GM23338 (cell line): ENCODE results near the gene PTPRN2. TPM values are rescaled to one million over a fixed set of nuclear protein-coding genes. Genes with fewer than 3 reads are reported as not detected.

Experiments
- ATAC-seq: fragments of 200-7000 bp; cut with Tn5 transposase; 3 replicates; pipeline ENCODE4 v1.9.1; 2020
- DNase-seq: peaks from one replicate; pipeline ENCODE4 v3.0.0-alpha.2; 2015; ENCODE audit warnings: low spot score
- H2AFZ ChIP-seq: fragments of 200-600 bp; sonication (generic); 2 replicates; pipeline ENCODE4 v1.8.0; 2016; ENCODE audit warnings: antibody characterized with exemption, mild to moderate bottlenecking, moderate library complexity
- H3F3A ChIP-seq: fragments of 200-600 bp; sonication (generic); replicated peaks from 2 replicates; pipeline ENCODE4 v1.8.0; 2017; ENCODE audit warnings: antibody characterized with exemption, mixed run types, low read depth
- H3K27ac ChIP-seq: fragments of 200-600 bp; sonication (generic); 2 replicates; pipeline ENCODE4 v1.6.1; 2016; ENCODE audit warnings: low read depth
- H3K27me3 ChIP-seq: fragments of 200-600 bp; sonication (generic); 2 replicates; pipeline ENCODE4 v1.8.0; 2016; ENCODE audit warnings: mild to moderate bottlenecking, mixed run types, moderate library complexity; ENCODE audit not compliant: insufficient read depth
- H3K36me3 ChIP-seq: fragments of 200-600 bp; sonication (generic); 2 replicates; pipeline ENCODE4 v1.8.0; 2016; ENCODE audit warnings: mild to moderate bottlenecking; ENCODE audit not compliant: insufficient read depth
- H3K4me1 ChIP-seq: fragments of 200-600 bp; sonication (generic); 2 replicates; pipeline ENCODE4 v1.8.0; 2016; ENCODE audit warnings: mild to moderate bottlenecking, moderate library complexity; ENCODE audit not compliant: insufficient read depth
- H3K4me2 ChIP-seq: fragments of 200-600 bp; sonication (generic); 2 replicates; pipeline ENCODE4 v1.7.1; 2017; ENCODE audit warnings: mixed run types
- H3K4me3 ChIP-seq: fragments of 200-600 bp; sonication (generic); 2 replicates; pipeline ENCODE4 v1.6.1; 2016; ENCODE audit warnings: mixed run types
- H3K79me2 ChIP-seq: fragments of 200-600 bp; sonication (generic); replicated peaks from 2 replicates; pipeline ENCODE4 v1.8.0; 2017; ENCODE audit warnings: mild to moderate bottlenecking; ENCODE audit not compliant: insufficient read depth
- H3K9me2 ChIP-seq: fragments of 200-600 bp; sonication (generic); 2 replicates; pipeline ENCODE4 v1.8.0; 2017; ENCODE audit not compliant: insufficient read depth
- H4K20me1 ChIP-seq: fragments of 200-600 bp; sonication (generic); replicated peaks from 2 replicates; pipeline ENCODE4 v1.8.0; 2017; ENCODE audit warnings: mild to moderate bottlenecking; ENCODE audit not compliant: insufficient read depth
- H3K27ac Mint-ChIP-seq: 2 replicates; pipeline ENCODE4 v1.8.0; 2020; ENCODE audit warnings: inconsistent platforms, mild to moderate bottlenecking, moderate library complexity, mixed read lengths
- H3K27me3 Mint-ChIP-seq: 3 replicates; pipeline ENCODE4 v1.8.0; 2022; ENCODE audit warnings: low read depth, mild to moderate bottlenecking, moderate library complexity, mixed read lengths, inconsistent platforms; ENCODE audit not compliant: insufficient read depth, poor library complexity
- H3K36me3 Mint-ChIP-seq: 3 replicates; pipeline ENCODE4 v1.8.0; 2021; ENCODE audit warnings: low read depth, mild to moderate bottlenecking, inconsistent platforms, moderate library complexity, mixed read lengths
- H3K4me1 Mint-ChIP-seq: 3 replicates; pipeline ENCODE4 v1.8.0; 2020; ENCODE audit warnings: mild to moderate bottlenecking, inconsistent platforms, mixed read lengths
- H3K4me3 Mint-ChIP-seq: 3 replicates; pipeline ENCODE4 v1.8.0; 2021; ENCODE audit warnings: moderate library complexity, mild to moderate bottlenecking, inconsistent platforms, mixed read lengths
- H3K9me3 Mint-ChIP-seq: 3 replicates; pipeline ENCODE4 v1.8.0; 2020; ENCODE audit warnings: moderate library complexity, mild to moderate bottlenecking, inconsistent platforms, mixed read lengths
- CREB1 ChIP-seq: fragments of 250-450 bp; sonication (Bioruptor Pico); IDR thresholded peaks from 2 replicates; pipeline ENCODE4 v1.5.0; 2020; ENCODE audit warnings: low read depth, mild to moderate bottlenecking, moderate library complexity
- ETS1 ChIP-seq: IDR thresholded peaks from 2 replicates; pipeline ENCODE4 v1.6.1; 2016; ENCODE audit warnings: antibody characterized with exemption
- EZH2 ChIP-seq: fragments of 200-600 bp; sonication (generic); IDR thresholded peaks from one replicate; pipeline ENCODE4 v1.8.0; 2017; ENCODE audit warnings: antibody characterized with exemption, mild to moderate bottlenecking, low read depth; ENCODE audit not compliant: unreplicated experiment
- JUNB ChIP-seq: IDR thresholded peaks from one replicate; pipeline ENCODE4 v1.6.1; 2016; ENCODE audit warnings: antibody characterized with exemption; ENCODE audit not compliant: unreplicated experiment
- NANOG ChIP-seq: IDR thresholded peaks from 2 replicates; pipeline ENCODE4 v1.6.1; 2016; ENCODE audit warnings: antibody characterized with exemption, borderline replicate concordance
- POLR2AphosphoS5 ChIP-seq: IDR thresholded peaks from 2 replicates; pipeline ENCODE4 v1.6.1; 2016; ENCODE audit warnings: antibody characterized with exemption, low read depth
- STAT1 ChIP-seq: IDR thresholded peaks from one replicate; pipeline ENCODE4 v1.6.1; 2016; ENCODE audit warnings: antibody characterized with exemption; ENCODE audit not compliant: unreplicated experiment
- ZNF114 ChIP-seq: fragments of 250-450 bp; sonication (Bioruptor Pico); IDR thresholded peaks from 2 replicates; pipeline ENCODE4 v1.5.0; 2020; ENCODE audit warnings: mild to moderate bottlenecking, moderate library complexity
- ZNF331 ChIP-seq: fragments of 250-450 bp; sonication (Bioruptor Pico); IDR thresholded peaks from 2 replicates; pipeline ENCODE4 v1.5.0; 2020; ENCODE audit warnings: low read depth, mild to moderate bottlenecking, moderate library complexity
- ZNF462 ChIP-seq: fragments of 250-450 bp; sonication (Bioruptor Pico); IDR thresholded peaks from 2 replicates; pipeline ENCODE4 v1.5.0; 2020; ENCODE audit warnings: mild to moderate bottlenecking, moderate library complexity
- polyA plus RNA-seq: library from polyadenylated mRNA; unstranded; fragments of >200 nt; fragmentation: Nextera tagmentation; extraction: Ambion mirVana; gene quantifications from 2 replicates; pipeline ENCODE4 v1.2.1, GENCODE V29; 2016
- total RNA-seq: library from RNA; depleted of rRNA; stranded (reverse); fragments of >200 nt; shearing (Covaris generic); gene quantifications from 2 replicates; pipeline ENCODE4 v1.2.3, GENCODE V29; 2014
- TF ChIP-seq, protein P1 (sequence below): IDR thresholded peaks from one replicate; pipeline ENCODE4 v1.6.1; 2018; ENCODE audit warnings: antibody characterized with exemption; ENCODE audit not compliant: unreplicated experiment
- TF ChIP-seq, protein P2 (sequence below), 2 experiments: fragments of 200-600 bp in 1 of 2; sonication (generic) in 1 of 2; conservative IDR thresholded peaks; 2 replicates each; pipeline versions ENCODE4 v1.5.1 to v1.6.1; 2016 to 2017; ENCODE audit warnings: antibody characterized with exemption in 2 of 2, low read depth in 2 of 2, mild to moderate bottlenecking in 2 of 2, moderate library complexity in 1 of 2

Gene PTPRN2
- total and polyA plus RNA-seq, 2 experiments from 2014 or later = 0.87 to 4.0 TPM

GRCh38 chr7:157521061-157521731 is 1066.4 kb downstream of the PTPRN2 start (continued):
- TF ChIP-seq ZNF462 (CRISPR knock-in tag) = no peak
- TF ChIP-seq, protein P1, sequence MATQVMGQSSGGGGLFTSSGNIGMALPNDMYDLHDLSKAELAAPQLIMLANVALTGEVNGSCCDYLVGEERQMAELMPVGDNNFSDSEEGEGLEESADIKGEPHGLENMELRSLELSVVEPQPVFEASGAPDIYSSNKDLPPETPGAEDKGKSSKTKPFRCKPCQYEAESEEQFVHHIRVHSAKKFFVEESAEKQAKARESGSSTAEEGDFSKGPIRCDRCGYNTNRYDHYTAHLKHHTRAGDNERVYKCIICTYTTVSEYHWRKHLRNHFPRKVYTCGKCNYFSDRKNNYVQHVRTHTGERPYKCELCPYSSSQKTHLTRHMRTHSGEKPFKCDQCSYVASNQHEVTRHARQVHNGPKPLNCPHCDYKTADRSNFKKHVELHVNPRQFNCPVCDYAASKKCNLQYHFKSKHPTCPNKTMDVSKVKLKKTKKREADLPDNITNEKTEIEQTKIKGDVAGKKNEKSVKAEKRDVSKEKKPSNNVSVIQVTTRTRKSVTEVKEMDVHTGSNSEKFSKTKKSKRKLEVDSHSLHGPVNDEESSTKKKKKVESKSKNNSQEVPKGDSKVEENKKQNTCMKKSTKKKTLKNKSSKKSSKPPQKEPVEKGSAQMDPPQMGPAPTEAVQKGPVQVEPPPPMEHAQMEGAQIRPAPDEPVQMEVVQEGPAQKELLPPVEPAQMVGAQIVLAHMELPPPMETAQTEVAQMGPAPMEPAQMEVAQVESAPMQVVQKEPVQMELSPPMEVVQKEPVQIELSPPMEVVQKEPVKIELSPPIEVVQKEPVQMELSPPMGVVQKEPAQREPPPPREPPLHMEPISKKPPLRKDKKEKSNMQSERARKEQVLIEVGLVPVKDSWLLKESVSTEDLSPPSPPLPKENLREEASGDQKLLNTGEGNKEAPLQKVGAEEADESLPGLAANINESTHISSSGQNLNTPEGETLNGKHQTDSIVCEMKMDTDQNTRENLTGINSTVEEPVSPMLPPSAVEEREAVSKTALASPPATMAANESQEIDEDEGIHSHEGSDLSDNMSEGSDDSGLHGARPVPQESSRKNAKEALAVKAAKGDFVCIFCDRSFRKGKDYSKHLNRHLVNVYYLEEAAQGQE = no peak

GRCh38 chr7:157520249-157520648 is 1067.4 kb downstream of the PTPRN2 start:
- H3K27ac ChIP-seq = no peak overlapping the region
- no peak overlapping the region for H3K4me2 ChIP-seq
- H2AFZ ChIP-seq = no peak overlapping the region
- H3K4me1 Mint-ChIP-seq = no peaks in the 10 kb centered on the region
- DNase-seq (no peak), ATAC-seq (no peak)
- H3K27me3 Mint-ChIP-seq = peaks cover 5% of the 10 kb centered on the region
- no peaks in the 10 kb centered on the region for H3K36me3 ChIP-seq
- H3K9me2 ChIP-seq = no peaks in the 10 kb centered on the region
- peaks cover 94% of the 10 kb centered on the region for H3K9me3 Mint-ChIP-seq
- H3F3A ChIP-seq = no peaks in the 10 kb centered on the region
- no peaks in the 10 kb centered on the region for H4K20me1 ChIP-seq
- no peaks in the 10 kb centered on the region for H3K4me1 ChIP-seq
- no peaks in the 10 kb centered on the region for H3K27me3 ChIP-seq
- no peak overlapping the region for H3K4me3 ChIP-seq
- H3K79me2 ChIP-seq = no peaks in the 10 kb centered on the region
- H3K36me3 Mint-ChIP-seq = peaks cover 42% of the 10 kb centered on the region
- no peak overlapping the region for H3K27ac Mint-ChIP-seq
- H3K4me3 Mint-ChIP-seq = no peak overlapping the region
- no peak for TF ChIP-seq STAT1
- TF ChIP-seq NANOG = no peak
- no peak for TF ChIP-seq POLR2AphosphoS5
- TF ChIP-seq ZNF114 (CRISPR knock-in tag) = no peak
- TF ChIP-seq EZH2 = no peak
- no peak for TF ChIP-seq ZNF331
- TF ChIP-seq CREB1 (CRISPR knock-in tag) = no peak
- TF ChIP-seq ETS1 = no peak
- TF ChIP-seq JUNB = no peak
- TF ChIP-seq, protein P2, sequence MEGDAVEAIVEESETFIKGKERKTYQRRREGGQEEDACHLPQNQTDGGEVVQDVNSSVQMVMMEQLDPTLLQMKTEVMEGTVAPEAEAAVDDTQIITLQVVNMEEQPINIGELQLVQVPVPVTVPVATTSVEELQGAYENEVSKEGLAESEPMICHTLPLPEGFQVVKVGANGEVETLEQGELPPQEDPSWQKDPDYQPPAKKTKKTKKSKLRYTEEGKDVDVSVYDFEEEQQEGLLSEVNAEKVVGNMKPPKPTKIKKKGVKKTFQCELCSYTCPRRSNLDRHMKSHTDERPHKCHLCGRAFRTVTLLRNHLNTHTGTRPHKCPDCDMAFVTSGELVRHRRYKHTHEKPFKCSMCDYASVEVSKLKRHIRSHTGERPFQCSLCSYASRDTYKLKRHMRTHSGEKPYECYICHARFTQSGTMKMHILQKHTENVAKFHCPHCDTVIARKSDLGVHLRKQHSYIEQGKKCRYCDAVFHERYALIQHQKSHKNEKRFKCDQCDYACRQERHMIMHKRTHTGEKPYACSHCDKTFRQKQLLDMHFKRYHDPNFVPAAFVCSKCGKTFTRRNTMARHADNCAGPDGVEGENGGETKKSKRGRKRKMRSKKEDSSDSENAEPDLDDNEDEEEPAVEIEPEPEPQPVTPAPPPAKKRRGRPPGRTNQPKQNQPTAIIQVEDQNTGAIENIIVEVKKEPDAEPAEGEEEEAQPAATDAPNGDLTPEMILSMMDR (conservative IDR thresholded peaks at IDR 0.05; ENCODE audit: low read depth in 2 of 2) = no peak
